PFSK-1 (cell line): ENCODE data around the gene HECTD3.

ENCODE experiments used
- FOXP2 ChIP-seq: optimal IDR thresholded peaks from 2 replicates; pipeline ENCODE3; 2011; ENCODE audit warnings: borderline replicate concordance, control low read depth, inconsistent platforms; ENCODE audit not compliant: insufficient read depth; ENCODE audit errors: extremely low read length, extremely low read depth
- POLR2AphosphoS5 ChIP-seq: IDR thresholded peaks from 2 replicates; pipeline ENCODE4 v1.6.1; 2012; ENCODE audit warnings: low read depth, mild to moderate bottlenecking, control low read depth, low read length, moderate library complexity
- REST ChIP-seq, 2 experiments: IDR thresholded peaks; 2 replicates each; pipeline versions ENCODE4 v1.6.1 to v1.8.0; 2011 to 2012; ENCODE audit warnings: low read depth in 2 of 2, low read length in 2 of 2, control low read depth in 1 of 2, inconsistent platforms in 1 of 2, mild to moderate bottlenecking in 1 of 2, moderate library complexity in 1 of 2; ENCODE audit not compliant: insufficient read depth in 1 of 2
- SIN3A ChIP-seq: IDR thresholded peaks from 2 replicates; pipeline ENCODE4 v1.6.1; 2012; ENCODE audit warnings: mild to moderate bottlenecking, low read length, moderate library complexity, borderline replicate concordance; ENCODE audit not compliant: insufficient read depth
- TAF1 ChIP-seq: IDR thresholded peaks from 2 replicates; pipeline ENCODE4 v1.6.1; 2012; ENCODE audit warnings: low read length, control low read depth, borderline replicate concordance; ENCODE audit not compliant: insufficient read depth

The HECTD3 gene

DNA sequence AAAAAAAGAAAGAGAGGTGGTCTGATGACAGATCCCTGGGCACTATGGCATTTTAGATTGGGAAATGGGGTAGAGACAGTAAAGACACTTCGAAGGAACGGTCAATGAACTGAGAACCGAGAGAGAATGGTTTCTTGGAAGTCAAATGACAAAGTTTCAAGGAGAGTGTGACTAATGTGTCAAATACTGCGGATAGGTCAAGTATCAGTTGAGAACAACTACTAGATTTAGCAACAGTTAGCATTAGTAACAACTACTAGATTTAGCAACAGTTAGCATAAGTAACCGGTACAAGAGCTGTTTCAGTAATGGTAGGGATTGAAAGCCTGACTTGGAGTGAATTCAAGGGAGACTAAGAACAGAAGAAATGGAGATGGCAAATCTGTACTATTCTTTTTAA lies 35.9 kb upstream of the HECTD3 start:
- TF ChIP-seq SIN3A, result no peak
- no peak for TF ChIP-seq POLR2AphosphoS5
- TF ChIP-seq FOXP2, result no peak
- no peak for TF ChIP-seq TAF1
- TF ChIP-seq REST (IDR thresholded peaks at IDR 0.05; ENCODE audit: insufficient read depth in 1 of 2, low read depth in 2 of 2, low read length in 2 of 2), result no peak

DNA sequence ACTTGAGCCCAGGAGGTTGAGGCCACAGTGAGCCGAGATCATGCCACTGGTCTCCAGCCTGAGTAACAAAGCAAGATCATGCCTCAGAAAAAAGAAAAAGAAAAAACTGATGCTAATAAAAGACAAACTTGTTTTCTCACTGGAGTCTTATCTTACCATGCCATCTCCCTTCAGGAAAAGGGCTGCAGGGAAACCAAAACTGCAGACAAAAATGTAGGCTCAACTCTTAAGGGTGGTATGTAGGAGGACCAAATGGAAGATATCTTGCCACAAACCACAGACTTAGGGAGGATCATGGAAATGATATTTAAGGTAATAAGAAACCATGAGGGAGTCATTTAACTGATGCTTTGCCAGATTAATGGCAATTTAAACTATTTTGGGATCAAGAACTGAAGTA lies 33.8 kb upstream of the HECTD3 start:
- TF ChIP-seq TAF1, result no peak
- TF ChIP-seq POLR2AphosphoS5, result no peak
- no peak for TF ChIP-seq SIN3A
- TF ChIP-seq REST (IDR thresholded peaks at IDR 0.05; ENCODE audit: insufficient read depth in 1 of 2, low read depth in 2 of 2, low read length in 2 of 2), result no peak
- TF ChIP-seq FOXP2, result no peak

DNA sequence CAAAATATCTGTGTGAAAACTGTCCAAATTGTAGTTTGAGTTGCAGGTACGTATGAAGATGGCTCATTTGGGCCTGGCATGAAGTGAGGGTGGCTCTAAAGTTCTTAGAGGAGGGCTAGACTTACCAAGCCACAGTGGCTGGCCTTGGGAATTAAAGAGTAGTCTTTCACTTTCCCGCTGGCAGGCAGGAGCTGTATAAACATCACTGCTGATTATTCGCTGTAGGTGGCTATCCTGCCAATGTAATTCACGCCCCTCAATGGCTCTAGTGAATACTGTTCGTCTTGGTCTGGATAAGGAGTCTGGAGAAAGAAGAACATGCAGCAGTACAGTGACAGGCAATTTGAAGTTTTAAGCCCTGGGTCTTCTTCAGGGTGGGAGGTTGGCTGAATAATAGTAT lies 32.0 kb upstream of the HECTD3 start:
- TF ChIP-seq SIN3A, result no peak
- TF ChIP-seq TAF1, result no peak
- no peak for TF ChIP-seq REST (IDR thresholded peaks at IDR 0.05; ENCODE audit: insufficient read depth in 1 of 2, low read depth in 2 of 2, low read length in 2 of 2)
- no peak for TF ChIP-seq POLR2AphosphoS5
- no peak for TF ChIP-seq FOXP2

DNA sequence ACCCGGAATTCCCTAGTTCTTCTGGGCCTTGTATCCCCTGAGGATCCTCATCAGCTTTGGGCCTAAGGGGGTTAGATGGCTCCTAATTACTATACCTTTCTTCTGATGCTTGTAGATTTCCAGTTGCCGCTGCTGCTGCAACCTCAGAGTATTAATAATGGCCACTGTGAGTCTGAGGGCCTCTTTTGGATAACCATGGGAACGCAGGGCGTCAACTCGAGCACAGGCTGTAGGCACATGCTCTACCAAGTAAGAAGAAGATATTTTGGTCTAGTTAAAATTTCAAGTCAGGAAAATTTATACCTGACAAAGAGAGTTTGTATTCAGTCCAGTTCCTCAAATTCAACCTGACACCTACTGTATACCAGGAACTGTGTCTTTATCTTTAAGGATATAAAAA lies 29.2 kb upstream of the HECTD3 start:
- TF ChIP-seq FOXP2 (no peak), SIN3A (no peak), TAF1 (no peak), REST (IDR thresholded peaks at IDR 0.05; ENCODE audit: insufficient read depth in 1 of 2, low read depth in 2 of 2, low read length in 2 of 2) (no peak), POLR2AphosphoS5 (no peak)

- TF ChIP-seq SIN3A, result no peak
- no peak for TF ChIP-seq REST (IDR thresholded peaks at IDR 0.05; ENCODE audit: insufficient read depth in 1 of 2, low read depth in 2 of 2, low read length in 2 of 2)
- TF ChIP-seq TAF1, result no peak
- TF ChIP-seq POLR2AphosphoS5, result no peak
- TF ChIP-seq FOXP2, result no peak
Observed at GRCh38 chr1:45038661-45039364, 27.7 kb upstream of the HECTD3 start.
